SHP77 treated with DMSO at 0.1 percent for 48 hours (cell line): ENCODE measurements around the gene ADARB2.

ENCODE experiments used
- DNase-seq: peaks from one replicate; lab custom pipeline; 2025; lab: John Stamatoyannopoulos, UW

The ADARB2 gene

DNA sequence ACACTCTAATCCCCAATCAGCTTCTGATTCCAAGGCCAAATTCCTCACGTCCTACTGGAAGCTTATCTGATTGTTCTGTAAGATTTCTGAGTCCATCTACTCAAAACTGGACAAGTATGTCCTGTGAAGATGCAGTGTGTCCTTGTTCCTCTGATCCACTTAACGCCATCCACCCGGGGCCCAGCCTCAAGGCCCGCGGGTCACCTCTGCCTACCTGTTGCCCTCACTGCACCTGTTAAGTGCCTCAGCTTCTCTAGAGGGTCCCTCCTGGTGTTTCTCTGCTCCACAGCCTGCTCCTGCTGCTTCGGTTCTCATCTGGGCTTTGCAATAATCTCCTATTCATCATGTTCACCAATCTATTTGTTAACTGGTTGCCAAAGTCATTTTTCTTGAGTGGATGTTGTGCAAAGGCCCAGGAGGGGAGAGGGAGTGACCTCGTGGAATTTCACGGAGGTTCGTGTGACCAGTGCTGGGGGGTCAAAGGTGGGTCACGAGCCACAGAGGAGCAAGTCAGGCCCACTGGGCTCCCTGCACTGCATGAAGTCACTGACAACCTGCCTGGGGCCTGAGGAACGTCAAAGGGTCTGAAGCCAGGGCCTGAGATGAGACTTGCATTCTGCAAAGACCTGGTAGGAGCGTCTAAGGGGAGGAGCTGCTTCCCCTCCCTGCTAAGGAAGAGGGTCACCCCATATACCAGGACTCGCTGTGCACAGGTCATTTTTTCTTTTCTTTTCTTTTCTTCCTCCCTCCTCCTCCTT, 343.0 kb downstream of the ADARB2 start:
- no peak for DNase-seq

GRCh38 chr10:1393481-1393880, 343.8 kb downstream of the ADARB2 start:
- no peak for DNase-seq

GRCh38 chr10:1392127-1392526, 345.2 kb downstream of the ADARB2 start:
- DNase-seq: no peak

DNA sequence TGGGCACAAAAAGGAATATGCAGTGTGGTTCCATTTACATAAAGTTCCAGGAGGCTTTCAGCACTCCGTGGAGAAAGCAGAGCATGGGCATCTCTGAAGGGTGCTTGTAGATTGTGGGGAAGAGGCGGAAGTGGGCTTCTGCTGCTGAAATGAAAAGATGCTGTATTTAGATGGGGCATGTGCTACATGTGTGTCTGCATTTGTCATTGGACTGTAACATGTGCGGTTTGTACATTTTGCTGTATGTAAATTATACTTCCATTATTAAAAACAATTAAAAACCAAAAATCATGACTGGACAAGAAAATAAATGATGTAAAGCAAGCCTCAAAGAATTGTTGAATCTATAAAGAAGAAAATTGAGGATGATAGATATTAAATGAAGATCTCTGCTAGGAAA, 347.1 kb downstream of the ADARB2 start:
- no peak for DNase-seq

DNA sequence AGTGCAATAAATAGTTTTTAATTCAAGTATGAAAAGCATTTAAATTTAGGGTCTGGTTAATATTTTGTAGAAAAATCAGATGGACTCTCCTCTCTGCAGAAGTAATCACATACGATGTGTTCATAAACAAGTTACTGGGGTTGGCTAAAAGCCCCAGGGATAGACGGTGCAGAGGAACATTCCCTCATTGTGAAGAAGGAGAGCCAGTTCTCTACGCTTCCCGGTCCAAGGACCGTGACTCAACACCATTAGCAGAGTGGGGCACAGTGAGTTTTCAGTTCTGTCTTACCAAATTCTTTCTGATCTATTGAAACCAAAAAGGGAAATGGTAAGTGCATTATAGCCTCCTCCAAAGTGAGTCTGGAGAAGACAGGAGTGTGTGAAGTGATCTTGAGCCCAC, 353.3 kb downstream of the ADARB2 start:
- DNase-seq: no peak

GRCh38 chr10:1382711-1383110, 354.6 kb downstream of the ADARB2 start:
- no peak for DNase-seq

- DNase-seq: no peak
These were observed 356.0 kb downstream of the ADARB2 start for GRCh38 chr10:1381339-1381738.

- no peak for DNase-seq
These were observed 357.1 kb downstream of the ADARB2 start for GRCh38 chr10:1380088-1380671.

- DNase-seq: no peak
These were observed 357.7 kb downstream of the ADARB2 start for GRCh38 chr10:1379601-1380000.

DNA sequence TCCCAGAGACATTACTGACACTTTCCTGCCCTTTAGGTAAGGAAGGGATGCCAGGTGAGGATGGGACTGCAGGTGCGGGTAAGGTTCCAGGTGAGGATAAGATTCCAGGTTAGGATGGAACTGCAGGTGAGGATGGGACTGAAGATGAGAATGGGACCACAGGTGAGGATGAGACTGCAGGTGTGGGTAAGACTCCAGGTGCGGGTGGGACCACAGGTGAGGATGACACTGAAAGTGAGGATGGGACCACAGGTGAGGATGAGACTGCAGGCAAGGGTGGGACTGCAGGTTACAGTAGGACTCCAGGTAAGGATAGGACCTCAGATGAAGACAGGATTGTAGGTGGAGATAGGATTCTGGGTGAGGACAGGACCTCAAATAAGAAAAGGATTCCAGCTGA, 358.9 kb downstream of the ADARB2 start:
- DNase-seq: no peak

DNA sequence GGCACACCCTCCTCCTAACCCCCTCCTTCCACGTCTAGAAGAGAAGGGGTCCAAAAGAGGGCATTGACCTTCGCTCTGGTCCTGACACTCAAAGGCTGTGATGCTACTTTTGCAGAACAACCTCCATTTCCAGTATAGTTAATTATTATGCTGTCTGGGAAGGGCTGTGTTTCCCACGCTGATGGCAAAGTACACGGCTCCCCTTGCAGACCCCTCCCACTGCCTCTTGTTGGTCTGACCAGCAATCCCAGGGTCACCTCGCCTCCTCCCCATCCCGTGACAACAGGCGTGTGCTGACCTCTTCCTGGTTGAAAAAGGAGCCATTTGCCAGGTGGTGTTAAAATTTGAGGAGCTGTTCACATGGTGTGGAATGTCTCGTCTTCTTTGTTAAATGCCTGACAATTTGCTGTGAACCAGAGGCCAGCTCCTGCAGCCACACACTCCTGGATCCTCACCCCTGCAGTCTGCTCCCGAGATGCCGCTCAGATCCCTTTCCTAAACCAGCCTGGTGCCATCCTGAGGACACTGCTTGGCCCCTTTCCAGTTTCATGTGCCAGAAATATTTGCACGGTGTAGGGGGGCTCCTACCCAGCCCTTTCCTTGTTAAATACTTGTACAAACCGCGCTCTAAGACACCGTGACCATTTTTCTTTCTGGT, 359.5 kb downstream of the ADARB2 start:
- no peak for DNase-seq

DNA sequence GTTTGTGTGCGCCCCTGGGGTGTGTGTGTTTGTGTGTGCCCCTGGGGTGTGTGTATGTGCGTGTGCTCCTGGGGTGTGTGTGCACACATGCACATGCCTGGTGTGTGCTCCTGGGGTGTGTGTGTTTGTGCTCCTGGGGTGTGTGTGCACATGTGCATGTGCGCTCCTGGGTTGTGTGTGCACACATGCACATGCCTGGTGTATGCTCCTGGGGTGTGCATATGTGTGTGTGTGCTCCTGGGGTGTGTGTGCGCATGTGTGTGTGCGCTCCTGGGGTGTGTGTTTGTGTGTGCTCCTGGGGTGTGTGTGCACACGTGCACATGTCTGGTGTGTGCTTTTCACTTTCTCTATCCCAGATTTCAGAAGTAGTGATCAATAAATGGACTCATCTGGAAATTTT, 360.1 kb downstream of the ADARB2 start:
- DNase-seq: no peak

DNA sequence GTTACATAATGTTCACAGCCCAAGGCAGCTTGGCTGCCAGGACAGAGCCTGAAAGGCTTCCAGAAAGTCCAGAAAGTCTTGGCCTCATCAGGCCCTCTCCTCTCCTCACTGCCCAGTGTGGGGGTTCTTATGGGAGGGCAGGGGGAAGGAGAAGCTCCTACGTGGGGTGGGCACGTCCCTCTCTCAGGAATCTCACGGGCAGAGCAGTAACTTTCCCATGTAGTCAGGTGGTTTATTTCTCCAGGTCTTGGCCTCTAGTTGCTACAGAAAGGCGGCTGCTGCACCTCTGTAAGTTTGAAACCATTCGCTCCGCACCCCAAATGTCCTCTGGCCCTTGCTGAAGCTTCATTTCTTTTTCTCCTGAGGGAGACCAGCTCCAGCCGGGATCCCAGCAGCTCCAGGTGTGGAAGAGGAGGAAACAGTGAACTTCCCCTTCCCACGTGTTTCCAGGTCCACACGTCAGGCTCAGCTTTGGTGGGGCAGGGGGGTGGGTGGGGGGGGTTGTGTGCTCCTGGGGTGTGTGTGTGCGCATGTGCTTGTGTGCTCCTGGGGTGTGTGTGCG, 360.9 kb downstream of the ADARB2 start:
- DNase-seq: no peak

- DNase-seq: no peak
These were observed 361.8 kb downstream of the ADARB2 start for GRCh38 chr10:1375346-1376170.

DNA sequence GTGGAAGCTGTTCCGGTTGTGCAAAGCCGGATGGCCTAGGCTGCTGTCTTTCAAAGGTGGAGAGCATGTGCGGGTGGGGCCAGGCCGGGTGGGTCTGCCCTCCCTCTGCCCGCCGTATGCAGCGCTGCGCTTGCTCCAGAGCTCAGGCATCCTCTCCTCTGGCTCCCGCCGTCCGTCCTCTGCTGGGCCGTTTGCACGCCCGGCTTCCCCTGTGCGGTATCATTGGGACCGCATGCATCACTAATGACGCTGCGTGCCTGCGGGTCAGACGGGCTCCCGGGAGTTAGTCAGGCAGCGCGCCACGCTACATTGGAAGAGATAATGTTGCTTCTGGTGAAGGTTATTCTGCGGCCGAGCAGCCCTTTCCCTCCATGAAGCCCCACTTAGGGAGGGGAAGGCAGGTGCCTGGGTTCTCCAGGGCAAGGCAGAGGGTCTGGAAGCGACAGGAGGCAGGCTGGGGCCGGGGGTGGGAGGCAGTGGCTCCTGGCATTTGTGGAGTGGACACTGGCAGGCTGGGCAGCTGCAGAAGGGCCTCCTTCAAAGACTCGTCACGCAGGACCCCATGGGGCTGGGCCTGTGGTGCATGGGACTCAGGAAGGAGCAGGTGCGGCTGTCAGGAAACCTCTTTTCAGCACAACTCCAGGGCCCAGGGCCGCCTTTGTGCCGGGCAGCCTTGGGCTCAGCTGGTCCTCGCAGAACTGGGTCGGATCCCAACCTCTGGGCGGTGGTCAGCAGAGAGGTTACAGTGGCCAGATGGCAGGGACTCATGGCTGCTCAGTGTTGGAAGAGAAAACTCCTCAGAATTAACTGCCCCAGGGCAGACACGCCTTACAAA, 362.6 kb downstream of the ADARB2 start:
- no peak for DNase-seq

DNA sequence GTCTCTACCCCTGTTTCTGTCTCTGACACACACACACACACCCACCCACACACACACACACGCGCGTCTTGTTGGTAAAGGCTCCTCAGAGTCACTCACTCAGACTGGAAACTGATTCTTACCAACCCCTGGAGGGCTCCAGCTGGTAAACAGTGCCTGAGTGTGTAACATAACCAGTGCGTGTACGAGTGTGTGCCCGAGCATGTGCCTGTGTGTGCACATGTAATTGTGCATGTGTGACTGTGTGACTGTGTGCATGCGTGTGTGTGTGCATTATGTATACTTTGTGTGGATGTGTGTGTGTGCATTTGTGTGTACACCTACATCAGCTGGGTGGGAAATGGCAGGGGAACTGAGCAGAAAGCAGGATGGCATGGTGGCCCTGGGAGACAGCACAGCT, 364.0 kb downstream of the ADARB2 start:
- DNase-seq: no peak

DNA sequence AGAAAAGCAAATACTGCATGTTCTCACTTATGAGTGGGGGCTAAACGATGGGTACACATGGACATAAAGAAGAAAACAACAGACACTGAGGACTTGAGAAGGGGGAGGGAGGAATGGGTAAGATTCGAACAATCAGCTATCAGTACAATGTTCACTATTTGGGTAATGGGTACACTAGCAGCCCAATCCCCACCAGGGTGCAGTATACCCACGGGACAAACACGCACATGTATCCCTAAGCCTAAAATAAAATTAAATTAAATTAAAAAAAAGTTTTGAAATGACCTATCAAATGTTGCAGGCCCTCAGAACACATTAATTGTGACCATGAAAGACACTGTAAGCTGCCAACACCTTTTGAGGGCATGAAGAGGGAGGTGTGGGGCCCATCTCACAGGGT, 365.1 kb downstream of the ADARB2 start:
- DNase-seq: no peak

DNA sequence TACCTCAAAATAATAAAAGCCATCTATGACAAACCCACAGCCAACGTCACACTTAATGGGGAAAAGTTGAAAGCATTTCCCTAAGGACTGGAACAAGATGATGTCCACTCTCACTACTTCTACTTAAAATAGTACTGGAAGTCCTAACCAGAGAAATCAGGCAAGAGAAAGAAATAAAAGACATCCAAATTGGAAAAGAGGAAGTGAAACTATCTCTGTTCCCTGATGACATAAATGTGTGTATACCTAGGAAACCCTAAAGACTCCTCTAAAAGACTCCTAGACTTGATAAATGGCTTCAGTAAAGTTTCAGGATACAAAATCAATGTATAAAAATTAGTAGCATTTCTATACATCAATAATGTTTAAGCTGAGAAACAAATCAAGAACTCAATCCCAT, 367.0 kb downstream of the ADARB2 start:
- no peak for DNase-seq

DNA sequence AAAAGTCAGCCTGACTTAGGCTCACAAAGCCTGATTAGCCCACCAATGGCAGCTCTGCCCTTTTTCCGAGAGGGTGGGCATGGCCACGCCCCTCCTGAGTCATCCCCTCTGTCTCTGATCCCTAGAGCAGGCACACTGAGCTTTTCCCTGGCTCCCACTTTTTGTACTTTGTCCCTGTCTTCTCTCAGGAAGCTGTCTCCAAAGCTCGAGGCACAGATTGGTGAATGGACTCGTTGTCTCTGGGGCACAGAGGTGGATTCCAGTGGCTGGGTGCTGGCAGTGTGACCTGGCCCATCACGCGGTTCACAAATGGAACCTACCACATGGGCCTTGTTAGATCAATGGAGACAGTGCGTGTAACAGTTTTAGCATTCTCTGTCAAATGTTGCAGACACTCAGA, 367.7 kb downstream of the ADARB2 start:
- no peak for DNase-seq

GRCh38 chr10:1369197-1369596, 368.1 kb downstream of the ADARB2 start:
- DNase-seq: no peak

GRCh38 chr10:1368842-1369171, 368.5 kb downstream of the ADARB2 start:
- no peak for DNase-seq
